Measurements from ENCODE around the gene POGZ. TPM values are rescaled to one million over a fixed set of nuclear protein-coding genes. Genes with fewer than 3 reads are reported as not detected.

Gene POGZ
- total and polyA plus RNA-seq, 2 of the 13 experiments (the other 11 are each of a cell fraction or from before 2014, with no cell fraction given): 15.3 to 45.6 TPM

DNA sequence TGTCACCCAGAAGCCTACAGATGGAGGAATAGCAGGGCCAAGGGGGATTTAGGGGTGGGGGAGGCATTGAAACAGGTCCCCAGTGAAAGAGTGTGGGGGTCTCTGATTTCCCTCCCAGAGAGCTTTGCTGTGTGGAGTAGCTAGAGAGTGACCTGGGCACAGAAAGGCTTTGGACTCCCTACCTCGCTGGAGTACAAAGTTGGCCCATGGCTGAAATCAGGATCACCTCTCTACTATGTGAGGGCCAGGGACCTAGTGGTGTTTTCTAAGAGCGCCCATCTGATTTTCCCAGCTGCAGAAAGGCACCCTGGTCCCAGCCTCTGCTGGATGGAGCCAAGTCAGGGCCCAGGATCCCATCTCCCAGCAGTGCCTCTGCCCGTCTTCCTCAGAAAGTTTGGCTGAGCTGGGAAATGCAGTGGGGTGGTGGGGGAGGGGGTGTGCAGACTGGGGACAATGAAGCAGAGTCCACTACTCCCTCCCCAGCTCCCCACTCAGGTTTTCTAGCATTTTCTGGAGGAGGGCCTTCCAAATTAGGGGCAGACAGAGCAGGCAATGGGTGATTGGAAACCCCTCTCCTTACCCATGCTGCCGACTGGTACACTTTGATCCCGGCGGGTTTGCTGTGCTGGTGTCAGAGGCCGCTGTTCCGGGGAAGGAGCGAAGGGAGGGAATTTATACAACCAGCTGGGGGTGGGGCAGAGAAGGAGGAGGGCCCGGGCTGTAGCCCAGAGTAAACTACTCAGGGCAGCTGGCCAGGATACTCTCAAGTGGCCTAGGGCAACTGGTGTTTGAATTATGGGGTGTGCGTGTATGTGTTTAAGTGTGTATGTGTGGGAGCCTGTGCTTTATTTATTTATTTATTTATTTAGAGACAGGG is 87.0 kb downstream of the POGZ start, which contains the start of gene SELENBP1 (continued):
- TF ChIP-seq, protein P1, sequence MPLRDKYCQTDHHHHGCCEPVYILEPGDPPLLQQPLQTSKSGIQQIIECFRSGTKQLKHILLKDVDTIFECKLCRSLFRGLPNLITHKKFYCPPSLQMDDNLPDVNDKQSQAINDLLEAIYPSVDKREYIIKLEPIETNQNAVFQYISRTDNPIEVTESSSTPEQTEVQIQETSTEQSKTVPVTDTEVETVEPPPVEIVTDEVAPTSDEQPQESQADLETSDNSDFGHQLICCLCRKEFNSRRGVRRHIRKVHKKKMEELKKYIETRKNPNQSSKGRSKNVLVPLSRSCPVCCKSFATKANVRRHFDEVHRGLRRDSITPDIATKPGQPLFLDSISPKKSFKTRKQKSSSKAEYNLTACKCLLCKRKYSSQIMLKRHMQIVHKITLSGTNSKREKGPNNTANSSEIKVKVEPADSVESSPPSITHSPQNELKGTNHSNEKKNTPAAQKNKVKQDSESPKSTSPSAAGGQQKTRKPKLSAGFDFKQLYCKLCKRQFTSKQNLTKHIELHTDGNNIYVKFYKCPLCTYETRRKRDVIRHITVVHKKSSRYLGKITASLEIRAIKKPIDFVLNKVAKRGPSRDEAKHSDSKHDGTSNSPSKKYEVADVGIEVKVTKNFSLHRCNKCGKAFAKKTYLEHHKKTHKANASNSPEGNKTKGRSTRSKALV (CRISPR knock-in tag; IDR thresholded peaks at IDR 0.05): peak; percentile 56; the same call in 1 of the 2 replicates
- TF ChIP-seq CBX1 (IDR thresholded peaks at IDR 0.05; ENCODE audit: low read depth): peak; percentile 39
- TF ChIP-seq, protein P2, sequence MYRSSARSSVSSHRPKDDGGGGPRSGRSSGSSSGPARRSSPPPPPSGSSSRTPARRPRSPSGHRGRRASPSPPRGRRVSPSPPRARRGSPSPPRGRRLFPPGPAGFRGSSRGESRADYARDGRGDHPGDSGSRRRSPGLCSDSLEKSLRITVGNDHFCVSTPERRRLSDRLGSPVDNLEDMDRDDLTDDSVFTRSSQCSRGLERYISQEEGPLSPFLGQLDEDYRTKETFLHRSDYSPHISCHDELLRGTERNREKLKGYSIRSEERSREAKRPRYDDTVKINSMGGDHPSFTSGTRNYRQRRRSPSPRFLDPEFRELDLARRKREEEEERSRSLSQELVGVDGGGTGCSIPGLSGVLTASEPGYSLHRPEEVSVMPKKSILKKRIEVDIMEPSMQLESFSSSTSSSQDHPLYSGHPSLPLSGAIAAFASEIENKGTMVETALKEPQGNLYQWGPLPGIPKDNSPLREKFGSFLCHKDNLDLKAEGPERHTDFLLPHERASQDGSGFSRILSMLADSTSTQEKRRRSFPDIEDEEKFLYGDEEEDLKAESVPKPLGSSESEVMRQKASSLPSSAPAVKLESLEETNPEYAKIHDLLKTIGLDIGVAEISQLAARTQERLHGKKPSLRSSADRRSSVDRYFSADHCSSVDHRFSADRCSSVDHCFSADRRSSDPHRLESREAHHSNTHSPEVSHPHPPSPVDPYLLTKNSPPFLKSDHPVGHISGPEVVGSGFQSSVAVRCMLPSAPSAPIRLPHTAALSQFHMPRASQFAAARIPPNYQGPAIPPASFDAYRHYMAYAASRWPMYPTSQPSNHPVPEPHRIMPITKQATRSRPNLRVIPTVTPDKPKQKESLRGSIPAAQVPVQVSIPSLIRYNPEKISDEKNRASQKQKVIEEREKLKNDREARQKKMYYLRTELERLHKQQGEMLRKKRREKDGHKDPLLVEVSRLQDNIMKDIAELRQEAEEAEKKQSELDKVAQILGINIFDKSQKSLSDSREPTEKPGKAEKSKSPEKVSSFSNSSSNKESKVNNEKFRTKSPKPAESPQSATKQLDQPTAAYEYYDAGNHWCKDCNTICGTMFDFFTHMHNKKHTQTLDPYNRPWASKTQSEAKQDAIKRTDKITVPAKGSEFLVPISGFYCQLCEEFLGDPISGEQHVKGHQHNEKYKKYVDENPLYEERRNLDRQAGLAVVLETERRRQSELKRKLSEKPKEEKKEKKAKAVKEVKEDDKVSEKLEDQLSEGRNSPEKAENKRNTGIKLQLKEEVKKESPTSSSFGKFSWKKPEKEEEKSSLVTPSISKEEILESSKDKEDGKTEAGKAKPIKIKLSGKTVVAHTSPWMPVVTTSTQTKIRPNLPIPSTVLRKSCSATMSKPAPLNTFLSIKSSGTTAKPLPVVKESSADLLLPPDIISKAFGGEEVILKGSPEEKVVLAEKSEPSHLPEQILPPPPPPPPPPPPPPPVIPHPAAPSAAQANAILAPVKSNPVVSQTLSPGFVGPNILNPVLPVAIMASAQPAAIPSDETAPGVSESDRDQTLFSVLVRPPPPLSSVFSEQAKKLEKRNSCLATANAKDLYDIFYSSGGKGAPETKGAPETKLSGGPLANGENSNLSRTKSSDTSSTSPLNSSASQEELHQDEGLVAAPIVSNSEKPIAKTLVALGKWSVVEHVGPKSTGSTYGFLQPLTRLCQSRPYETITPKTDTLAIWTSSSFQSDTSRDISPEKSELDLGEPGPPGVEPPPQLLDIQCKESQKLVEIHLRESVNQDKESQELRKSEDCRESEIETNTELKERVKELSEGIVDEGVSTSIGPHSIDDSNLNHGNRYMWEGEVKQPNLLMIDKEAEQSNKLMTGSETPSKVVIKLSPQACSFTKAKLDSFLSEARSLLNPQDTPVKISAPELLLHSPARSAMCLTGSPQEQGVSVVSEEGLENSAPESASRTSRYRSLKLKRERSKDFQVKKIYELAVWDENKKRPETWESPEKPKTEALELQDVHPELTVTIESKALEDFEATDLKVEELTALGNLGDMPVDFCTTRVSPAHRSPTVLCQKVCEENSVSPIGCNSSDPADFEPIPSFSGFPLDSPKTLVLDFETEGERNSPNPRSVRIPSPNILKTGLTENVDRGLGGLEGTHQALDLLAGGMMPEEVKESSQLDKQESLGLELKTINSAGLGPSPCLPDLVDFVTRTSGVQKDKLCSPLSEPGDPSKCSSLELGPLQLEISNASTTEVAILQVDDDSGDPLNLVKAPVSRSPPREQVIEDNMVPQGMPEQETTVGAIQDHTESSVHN (CRISPR knock-in tag; IDR thresholded peaks at IDR 0.05): no peak
- TF ChIP-seq GATA4 (IDR thresholded peaks at IDR 0.05; ENCODE audit: borderline replicate concordance, low read depth): peak; percentile 50; the same call in 1 of the 2 replicates
- no peak for TF ChIP-seq SOX13 (IDR thresholded peaks at IDR 0.05)
- TF ChIP-seq SOX13 (CRISPR knock-in tag; conservative IDR thresholded peaks at IDR 0.05 in 1 of 2, IDR thresholded peaks at IDR 0.05 in 1 of 2): 0 out of 4 replicates have a peak, but pooled peaks of 1 of the 2 experiments have one; percentile 6
- TF ChIP-seq, protein P3, sequence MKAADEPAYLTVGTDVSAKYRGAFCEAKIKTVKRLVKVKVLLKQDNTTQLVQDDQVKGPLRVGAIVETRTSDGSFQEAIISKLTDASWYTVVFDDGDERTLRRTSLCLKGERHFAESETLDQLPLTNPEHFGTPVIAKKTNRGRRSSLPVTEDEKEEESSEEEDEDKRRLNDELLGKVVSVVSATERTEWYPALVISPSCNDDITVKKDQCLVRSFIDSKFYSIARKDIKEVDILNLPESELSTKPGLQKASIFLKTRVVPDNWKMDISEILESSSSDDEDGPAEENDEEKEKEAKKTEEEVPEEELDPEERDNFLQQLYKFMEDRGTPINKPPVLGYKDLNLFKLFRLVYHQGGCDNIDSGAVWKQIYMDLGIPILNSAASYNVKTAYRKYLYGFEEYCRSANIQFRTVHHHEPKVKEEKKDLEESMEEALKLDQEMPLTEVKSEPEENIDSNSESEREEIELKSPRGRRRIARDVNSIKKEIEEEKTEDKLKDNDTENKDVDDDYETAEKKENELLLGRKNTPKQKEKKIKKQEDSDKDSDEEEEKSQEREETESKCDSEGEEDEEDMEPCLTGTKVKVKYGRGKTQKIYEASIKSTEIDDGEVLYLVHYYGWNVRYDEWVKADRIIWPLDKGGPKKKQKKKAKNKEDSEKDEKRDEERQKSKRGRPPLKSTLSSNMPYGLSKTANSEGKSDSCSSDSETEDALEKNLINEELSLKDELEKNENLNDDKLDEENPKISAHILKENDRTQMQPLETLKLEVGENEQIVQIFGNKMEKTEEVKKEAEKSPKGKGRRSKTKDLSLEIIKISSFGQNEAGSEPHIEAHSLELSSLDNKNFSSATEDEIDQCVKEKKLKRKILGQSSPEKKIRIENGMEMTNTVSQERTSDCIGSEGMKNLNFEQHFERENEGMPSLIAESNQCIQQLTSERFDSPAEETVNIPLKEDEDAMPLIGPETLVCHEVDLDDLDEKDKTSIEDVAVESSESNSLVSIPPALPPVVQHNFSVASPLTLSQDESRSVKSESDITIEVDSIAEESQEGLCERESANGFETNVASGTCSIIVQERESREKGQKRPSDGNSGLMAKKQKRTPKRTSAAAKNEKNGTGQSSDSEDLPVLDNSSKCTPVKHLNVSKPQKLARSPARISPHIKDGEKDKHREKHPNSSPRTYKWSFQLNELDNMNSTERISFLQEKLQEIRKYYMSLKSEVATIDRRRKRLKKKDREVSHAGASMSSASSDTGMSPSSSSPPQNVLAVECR (CRISPR knock-in tag; IDR thresholded peaks at IDR 0.05; ENCODE audit: borderline replicate concordance): peak; percentile 46; the same call in 1 of the 2 replicates
- TF ChIP-seq YEATS4 (CRISPR knock-in tag; IDR thresholded peaks at IDR 0.05; ENCODE audit: borderline replicate concordance): peak; percentile 73; the same call in 1 of the 2 replicates
- TF ChIP-seq RFXAP (CRISPR knock-in tag; IDR thresholded peaks at IDR 0.05; ENCODE audit: borderline replicate concordance): 0 out of 2 replicates have a peak, but pooled peaks have one; percentile 53
- TF ChIP-seq POLR2AphosphoS5 (IDR thresholded peaks at IDR 0.05; ENCODE audit: low read depth, low read length): peak; percentile 94
- 0 out of 2 replicates have a peak, but pooled peaks have one; percentile 41 for TF ChIP-seq AKAP8 (CRISPR knock-in tag; IDR thresholded peaks at IDR 0.05)
- TF ChIP-seq ZFX (CRISPR knock-in tag; IDR thresholded peaks at IDR 0.05; ENCODE audit: low read depth): peak; percentile 81; the same call in 1 of the 2 replicates
- TF ChIP-seq PHF8 (CRISPR knock-in tag; IDR thresholded peaks at IDR 0.05): peak; percentile 61

All from HepG2 (cell line).